ENCODE data around the gene EPHA2.
"Not testable (repeated sequence)": the region's sequence is repeated elsewhere in the genome, so short reads cannot be mapped to it uniquely, and the experiment has no call there.

EPHA2 gene
- total RNA-seq = 0 to 0.22 reads per million in 2 donors

DNA sequence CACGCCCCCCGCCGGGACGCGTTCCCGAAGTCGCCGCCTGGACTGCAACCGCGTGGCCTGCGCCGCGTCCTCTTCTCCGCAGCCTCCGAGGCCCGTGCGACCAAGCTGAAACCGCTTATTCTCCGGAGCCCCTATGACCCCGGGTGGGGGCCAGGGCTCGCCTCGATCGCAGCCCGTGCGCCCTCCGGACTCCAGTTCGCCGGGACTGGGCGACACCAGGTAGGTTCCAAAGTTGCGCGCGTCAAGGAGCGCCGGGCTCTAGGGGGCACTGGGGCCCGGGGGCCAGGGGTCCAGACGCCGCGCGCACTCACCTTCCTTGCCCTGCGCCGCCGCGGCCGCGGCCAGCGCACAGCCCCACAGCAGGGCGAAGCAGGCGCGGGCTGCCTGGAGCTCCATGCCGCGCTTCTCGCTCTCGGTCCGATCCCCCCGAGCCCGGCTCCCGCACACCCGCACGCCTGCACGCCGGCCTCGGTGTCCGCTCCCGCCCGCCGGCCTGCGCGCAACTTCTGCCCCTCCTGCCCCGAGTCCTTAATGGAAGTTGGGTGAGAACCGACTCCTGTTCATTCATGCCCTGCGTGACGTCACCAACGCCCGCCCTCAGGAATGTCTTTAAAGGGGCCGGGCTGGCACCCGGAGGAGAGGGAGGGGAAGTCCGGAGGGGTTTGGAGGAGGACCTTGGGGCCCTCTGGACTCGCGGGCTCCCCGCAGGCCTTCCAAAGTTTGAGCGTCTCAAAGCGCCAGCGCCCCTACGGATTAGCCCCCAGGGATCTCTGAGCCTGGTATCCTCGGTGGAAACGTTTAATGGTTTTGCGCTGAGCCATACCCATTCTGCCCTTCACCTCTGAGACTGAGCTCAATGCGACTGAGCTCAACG lies at the start of gene EPHA2:
Gene EPHA2 (minus strand): TSS at position 533 of the 874 bp plus-strand sequence. CDS start 137 bp downstream, at position 396.
- no peak for DNase-seq

DNA sequence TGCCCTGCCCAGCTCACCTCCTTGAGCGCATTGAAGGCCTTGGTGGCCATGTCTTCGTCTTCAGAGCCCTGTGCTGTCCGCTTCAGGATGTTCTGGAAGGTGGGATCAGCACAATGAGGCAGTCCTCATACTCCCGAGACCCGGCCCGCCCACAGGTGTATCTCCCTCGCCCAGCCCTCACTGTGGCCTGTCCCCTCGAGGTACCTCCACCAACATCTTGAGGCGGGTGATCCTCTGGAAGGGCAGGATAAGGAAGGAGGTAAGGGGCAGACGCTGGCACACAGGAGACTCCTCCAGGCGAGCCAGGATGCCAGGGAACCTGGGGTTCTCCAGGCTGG lies 49.4 kb upstream of the EPHA2 start:
- no peak for DNase-seq

DNA sequence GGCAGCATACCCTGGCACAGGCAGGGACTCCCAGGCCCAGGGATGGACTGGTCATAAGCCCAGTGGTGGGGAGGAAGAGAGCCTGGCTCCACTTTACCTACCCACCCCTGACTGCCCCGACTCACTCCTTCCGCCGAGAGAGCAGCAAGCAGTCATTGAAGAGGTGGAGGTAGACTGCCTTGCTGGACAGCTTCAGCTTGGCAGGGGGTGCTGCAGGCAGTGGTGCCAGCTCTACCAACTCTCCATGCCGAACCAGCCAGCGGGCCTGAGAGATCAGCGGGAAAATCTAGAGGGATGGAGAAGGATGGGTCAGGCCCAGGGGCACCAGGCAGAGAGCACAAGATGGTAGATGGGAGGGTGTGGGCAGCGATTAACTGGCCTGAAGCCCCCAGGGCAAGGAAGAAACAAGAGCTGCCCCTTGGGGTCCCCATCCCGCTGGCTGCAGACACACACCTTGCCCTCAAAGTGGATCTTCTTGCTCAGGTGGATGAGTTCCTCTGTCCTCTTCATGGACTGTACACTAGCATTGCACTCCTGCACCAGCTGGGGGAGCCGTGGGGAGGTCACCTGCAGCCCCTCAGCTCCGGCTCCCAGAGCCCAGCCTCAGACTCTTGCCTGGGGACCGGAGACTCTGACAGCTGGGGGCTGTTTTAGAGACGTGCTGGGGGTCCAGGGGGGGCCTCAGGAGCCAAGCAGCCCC lies 48.9 kb upstream of the EPHA2 start:
- no peak for DNase-seq

DNA sequence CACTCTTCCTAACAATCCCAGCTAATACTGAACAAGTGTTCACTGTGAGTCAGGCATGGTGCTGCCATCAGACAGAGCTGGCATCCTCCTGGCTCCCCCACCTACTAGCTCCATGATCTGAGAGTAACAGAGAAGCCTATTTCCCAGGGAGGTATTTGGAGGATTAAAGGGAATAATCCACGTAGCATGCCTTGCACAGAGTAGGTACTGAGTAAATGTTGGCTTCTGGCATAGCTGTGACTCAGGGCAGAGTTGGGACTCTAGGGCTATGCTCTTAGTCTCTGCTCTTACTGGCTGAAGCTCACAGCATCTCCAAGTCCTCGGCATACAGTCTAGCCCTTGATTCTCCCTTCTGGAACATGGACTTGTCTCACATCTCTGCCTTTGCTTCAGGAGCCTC lies 48.3 kb upstream of the EPHA2 start:
- no peak for DNase-seq

DNA sequence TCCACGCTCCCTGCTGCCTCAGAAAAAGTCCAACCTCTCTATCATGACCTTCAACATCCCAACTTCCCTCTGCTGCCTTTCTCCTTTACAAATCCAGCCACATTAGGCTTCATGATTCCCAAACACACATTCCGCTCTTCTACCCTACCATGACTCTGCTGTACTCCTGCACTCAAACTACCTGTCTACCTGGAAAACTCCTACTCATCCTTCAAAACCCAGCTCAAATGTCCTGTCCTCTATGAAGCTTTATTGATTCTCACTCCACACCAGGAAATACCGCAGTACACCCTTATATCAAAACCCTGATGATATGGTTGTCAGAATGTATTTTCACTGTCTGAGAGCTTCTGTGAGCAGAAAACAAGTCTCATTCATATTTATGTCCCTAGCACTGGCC lies 47.7 kb upstream of the EPHA2 start:
- no peak for DNase-seq

DNA sequence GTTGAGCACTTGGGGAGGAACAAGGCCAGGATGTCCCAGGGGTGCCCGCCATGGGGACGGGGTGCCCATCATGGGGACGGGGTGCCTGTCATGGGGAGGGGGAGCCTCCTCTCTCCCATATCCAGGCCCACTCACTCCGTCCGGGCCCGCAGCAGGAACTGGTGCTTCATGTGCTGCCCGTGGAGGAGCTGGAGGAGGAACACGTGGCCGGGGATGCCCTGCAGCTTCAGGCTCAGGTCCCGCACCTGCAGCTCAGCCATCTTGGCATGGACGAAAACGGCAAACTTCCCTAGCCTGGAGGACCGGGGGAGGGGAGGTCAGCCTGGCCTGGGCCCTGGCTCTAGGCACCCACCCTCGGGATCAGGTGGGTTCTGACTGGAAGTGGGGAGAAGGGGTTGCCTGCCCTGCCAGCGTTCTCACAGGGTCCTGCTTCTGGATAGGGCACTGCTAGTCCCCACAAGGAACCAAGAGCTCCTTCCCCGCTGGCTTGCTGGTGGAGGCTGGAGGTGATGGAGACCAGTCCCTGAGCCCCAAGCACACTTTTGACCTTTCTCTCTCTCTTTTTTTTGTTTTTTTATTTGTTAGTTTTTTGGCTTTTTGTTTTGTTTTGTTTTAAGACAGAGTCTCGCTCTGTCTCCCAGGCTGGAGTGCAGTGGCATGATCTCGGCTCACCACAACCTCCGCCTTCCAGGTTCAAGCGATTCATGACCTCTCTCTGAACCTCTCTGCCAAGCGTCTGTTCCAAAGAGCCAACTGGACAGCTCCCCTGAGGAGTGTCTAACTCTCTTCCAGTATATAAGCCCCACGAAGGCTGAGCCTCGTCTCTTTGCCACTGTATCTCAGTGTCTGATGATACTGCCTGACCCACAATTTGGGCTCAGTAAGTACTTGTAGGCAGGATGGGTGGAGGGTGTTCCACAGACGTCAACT lies 46.7 kb upstream of the EPHA2 start:
- no peak for DNase-seq

DNA sequence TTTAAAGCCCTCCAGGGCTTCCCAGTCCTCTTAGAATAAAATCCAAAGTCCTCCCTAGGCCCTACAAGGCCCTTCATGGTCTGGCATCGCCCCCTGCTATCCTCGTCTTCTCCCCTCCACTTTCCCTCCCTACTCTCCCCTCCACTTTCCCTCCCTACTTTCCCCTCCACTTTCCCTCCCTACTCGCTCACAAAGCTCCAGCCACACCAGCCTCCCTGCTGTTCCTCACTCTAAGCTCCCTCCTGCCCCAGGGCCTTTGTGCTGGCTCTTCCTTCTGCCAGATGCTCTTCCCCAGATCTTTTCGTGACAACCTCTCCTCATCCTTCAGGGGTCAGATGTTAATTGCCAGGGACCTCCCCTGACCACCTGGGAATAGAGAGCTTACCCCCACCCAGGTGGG lies 43.8 kb upstream of the EPHA2 start:
- DNase-seq = no peak

DNA sequence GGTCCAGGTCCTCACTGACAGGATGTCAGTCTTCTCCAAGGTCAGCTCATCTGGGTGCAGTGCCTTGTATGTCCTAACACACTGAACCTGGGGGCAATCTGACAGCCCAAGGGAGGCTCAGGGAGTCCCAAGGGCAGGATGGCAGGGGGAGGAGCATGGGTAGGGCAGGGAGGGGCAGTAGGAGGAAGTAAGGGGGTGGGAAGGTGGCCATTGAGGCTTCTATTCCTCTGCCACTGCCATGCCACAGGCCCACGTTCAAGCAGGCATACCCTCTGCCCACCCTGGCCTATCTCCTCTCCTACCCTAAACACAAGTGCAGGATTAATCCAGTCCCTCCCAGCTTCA lies 43.3 kb upstream of the EPHA2 start:
- DNase-seq = no peak

DNA sequence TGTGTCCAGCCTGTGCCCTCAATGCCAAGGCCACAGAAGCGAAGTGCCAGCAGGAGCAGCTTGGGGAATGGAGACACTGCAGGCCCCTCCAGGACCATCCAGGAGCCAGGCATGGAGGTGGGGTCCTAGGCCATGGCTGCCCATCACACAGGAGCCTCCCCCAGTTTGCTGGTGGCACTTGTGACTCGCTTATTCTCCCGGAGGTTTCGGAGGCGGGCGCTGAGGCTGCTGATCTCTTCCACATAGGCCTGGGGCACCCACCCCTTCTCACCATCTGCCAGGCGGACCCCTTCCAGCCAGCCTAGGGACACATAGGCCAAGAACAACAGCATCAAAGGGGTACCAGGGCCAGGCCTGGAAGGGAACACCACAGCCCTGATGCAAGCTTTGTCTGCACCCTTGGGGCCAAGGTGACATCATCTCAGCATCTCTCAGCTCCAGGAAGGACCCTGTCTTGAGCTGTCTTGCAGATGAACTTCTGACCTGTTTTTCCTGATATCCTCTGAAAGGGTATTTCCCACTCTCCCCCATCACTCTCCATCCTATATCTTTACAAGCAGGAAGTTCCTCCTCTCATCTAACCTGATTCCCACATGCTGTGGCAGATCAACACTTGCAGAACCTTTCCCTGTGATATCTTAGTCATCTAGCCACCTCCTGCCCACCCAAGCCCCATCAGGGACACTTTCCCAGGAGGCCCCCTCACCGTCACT lies 42.7 kb upstream of the EPHA2 start:
- DNase-seq = no peak

DNA sequence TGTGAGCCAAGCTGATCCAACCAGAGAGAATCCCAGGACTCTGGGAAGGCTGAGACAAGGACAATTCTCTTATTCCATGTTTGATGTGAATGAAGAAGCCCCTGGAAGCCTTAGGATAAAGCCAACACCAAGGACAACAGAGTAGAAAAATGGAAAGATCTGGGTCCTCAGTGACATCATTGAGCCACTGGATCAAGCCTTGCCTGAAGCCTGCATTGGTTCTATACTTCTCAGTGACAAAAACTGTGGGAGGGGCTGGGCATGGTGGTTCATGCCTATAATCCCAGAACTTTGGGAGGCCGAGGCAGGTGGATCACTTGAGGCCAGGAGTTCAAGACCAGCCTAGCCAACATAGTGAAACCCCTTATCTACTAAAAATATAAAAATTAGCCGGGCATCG lies 41.0 kb upstream of the EPHA2 start:
- DNase-seq = no peak

DNA sequence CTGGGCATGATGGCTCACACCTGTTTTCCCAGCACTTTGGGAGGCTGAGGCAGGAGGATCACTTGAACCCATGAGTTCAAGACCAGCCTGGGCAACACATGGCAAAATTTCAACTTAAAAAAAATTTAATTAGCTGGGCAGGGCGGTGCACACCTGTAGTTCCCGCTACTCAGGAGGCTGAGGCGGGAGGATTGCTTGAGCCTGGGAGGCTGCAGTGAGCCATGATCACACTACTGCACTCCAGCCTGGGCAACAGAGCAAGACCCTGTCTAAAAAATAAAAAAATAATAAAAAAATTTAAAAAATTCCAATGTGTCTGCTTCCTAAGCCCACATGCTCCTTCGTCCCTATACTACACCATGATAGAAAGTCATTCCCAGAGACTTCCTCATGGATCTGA lies 40.3 kb upstream of the EPHA2 start:
- not testable (repeated sequence) for DNase-seq

DNA sequence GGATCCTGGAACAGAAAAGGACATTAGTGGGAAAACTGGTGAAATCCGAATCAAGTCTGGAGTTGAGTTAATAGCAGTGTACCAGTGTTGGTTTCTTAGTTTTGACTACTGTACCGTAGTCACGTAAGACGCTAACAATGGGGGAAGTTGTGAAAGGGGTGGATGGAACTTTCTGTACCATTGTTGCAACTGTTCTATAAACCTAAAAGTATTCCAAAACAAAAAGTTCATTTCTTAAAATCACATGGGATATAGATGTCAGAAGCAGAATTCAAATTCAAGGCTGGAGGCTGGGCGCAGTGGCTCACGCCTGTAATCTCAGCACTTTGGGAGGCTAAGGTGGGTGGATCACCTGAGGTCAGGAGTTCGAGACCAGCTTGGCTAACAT lies 39.6 kb upstream of the EPHA2 start:
- DNase-seq = no peak

DNA sequence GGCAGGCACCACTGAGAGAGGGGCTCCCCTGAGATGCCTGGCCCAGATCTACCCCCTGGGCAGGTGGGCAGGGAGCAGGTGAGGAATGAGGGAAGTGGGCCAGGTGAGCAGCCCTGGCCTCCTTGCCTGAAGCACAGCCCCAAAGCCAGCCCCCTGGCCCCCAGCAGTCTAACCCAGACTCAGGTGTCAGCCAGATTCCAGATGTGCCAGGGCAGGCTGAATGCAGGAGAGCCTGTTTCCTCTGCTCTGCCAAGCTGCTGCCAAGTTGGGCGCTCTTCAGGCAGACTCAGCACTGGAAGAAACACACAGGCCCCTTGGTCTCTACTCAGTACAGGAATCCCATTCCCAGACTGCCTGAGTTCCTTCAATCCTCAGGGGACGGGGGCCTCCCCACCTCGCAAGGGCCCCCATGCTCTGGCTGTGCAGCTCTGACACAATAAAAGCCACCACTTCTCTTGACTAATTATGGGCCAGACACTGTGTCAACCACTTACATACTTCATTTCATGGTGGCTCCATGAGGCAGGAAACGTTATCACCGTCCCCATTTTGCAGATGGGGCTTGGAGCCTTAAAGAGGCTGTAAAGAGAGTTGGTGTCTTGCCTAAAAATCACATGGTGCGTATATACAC lies 36.2 kb upstream of the EPHA2 start:
- no peak for DNase-seq

DNA sequence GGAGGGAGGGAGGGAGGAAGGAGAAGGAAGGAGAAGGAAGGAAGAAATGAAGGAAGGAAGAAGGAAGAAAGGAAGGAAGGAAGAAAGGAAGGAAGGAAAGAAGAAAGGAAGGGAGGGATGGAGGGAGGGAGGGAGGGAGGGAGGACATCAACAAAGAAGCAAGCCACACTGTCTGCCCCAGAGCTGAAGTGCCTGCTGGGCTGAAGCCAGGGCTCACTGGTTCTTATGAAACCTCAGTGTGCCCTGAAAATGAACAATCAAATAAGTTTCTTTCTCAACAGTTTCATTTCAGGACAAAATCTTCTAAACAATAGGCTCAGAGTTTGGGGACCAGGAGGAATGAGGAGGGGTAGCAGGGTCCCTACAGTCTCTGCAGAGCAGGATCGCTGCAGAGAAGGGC lies 35.4 kb upstream of the EPHA2 start:
- no peak for DNase-seq

DNA sequence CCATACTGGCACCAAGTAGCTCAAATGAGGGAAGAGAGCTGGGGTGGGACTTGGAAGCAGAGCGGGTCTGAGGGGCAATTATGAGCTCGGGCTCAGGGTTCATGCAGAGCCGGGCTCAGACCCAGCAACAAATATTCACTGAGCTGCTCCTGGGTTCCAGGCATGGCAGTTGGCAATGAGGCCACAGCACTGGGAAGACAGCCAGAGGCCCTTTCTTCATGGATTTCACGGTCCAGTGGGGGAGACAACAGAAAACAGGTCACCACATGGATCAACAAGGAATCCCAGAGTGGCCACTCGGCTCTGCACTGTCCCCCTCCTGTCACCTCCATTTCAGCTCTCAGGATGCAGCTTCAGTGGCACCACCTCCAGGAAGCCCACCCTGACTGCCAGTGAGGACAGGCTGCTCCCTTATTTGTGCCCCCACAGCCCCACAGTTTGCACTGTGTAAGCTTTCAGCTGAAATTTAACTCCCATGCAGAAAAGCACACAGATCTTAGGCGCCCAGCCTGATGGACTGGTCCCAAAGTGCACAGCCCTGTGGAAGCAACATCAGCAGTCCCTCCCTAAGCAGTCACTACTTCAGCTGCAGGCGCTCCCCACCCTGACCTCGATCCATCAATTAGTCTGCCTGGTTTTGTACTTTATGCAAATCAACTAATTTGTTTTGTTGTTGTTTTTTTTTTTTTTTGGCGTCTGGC lies 34.2 kb upstream of the EPHA2 start:
- no peak for DNase-seq

DNA sequence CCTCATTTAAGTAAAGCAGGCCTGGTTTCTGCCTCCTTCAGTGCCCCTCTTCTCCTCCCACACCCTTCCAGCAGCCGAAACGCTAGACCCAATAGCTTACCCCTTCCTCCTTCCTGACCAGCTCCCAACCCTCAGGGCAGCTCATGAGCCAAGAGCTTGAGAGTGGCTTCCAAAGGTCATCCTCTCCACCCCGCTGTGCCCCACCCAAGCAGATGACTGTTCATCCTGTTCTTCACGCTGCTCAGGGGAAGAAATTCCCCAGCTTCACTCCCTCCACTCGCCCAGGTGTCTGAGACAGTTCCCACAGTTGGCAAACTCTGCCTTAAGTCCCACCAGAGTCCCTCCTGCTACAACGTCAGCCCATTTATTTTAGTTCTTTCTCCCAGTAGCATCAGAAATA lies 33.1 kb upstream of the EPHA2 start:
- DNase-seq = no peak

DNA sequence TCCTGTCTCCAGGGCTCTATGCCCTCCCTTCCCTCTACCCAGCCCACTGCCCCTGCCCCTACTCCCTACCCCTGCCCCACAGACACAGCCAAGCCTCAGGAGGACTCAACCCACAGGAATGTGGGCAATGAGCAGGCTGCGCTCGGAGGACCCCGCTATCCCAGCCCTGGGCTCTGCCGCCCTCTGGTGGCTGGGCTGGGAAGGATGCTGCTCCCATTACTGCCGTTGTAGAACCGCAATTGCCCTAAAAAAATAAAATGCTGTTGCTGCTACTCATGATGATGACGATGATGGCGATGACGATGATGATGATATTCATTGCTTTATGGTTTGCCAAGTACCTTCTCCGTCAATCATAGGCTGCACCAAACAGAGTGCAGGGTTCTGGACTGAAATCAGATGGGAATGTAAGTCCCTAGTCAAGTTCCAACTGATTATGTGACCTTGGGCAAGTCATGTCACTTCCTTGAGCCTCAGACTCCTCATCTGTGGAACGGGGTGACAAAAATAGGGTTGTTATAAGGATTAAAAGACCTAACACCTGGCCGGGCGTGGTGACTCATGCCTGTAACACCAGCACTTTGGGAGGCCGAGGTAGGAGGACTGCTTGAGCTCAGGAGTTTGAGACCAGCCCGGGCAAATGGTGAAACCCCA lies 32.0 kb upstream of the EPHA2 start:
- peak; percentile 50 for DNase-seq

DNA sequence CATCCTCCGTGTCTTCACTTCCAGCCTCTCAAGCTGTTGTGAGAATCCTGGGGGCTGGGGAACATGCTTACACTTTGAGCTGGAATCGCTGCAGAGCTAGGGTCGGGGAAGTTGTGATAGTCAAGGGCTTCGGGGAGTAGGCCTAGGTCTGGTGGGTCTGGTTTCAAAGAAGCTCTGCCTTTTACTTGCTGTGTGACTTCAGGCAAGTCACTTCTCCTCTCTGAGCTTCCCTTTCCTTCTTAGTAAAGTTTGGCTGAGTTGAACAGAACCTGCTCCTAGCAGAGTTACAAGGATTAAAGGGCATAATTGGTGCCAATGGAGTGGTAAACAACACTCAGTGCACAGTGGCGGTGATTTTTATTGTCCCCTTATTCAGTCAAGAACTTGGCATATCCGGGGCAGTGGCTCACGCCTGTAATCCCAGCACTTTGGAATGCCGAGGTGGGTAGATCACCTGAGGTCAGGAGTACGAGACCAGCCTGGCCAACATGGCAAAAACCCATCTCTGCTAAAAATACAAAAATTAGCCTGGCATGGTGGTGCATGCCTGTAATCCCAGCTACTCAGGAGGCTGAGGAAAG lies 30.9 kb upstream of the EPHA2 start:
- no peak for DNase-seq

DNA sequence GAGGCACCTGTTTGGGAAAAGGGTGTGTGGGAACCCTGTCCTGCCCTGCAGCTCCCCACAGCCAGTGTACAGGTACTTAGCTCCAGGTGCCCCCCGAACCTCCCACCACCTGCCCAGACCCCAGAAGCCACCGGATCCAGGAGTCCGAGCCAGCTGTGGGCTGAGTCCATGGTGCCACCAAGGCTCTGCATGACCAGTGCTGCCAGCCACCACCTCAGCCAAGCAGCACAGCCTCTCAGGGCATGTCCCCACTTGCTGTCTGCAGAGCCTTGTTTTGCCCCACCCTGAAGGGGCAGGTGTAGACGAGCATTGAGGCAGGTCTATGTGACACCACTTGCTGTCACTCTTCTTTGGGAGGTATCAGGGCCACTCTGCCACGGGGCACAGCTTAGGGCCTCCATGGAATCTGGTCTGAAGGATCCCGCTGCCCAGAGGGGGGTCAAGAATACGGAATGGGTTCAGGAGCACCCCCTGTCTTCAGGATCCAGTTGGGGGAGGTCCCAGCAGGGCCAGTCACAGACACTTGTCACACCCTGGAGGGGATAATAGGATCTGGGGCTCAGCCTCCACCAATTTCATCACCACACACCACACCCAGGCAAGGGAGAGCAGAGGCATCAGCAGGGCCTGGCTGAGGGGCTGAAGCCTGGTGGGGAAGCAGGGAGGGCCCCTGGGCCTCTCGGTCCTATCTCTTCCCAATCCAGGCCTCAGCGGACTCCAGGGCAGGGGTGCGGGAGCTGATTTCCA lies 28.9 kb upstream of the EPHA2 start:
- DNase-seq = no peak

Data from activated gamma-delta T cell (primary cell).